ENCODE measurements around the gene HDAC4.

The HDAC4 gene

GRCh38 chr2:239368321-239368720, 32.5 kb downstream of the HDAC4 start:
- Histone ChIP-seq H3K9me3 (ENCODE audit: control insufficient read depth, insufficient read depth, low read length) (no peaks in the 10 kb centered on the region), H3K4me3 (ENCODE audit: low read depth, low read length) (no peak overlapping the region), H3K4me1 (ENCODE audit: control insufficient read depth, insufficient read depth, low read length) (no peaks in the 10 kb centered on the region), H3K36me3 (ENCODE audit: control insufficient read depth, insufficient read depth, low read length) (peaks cover 4% of the 10 kb centered on the region), H3K27me3 (ENCODE audit: control insufficient read depth, insufficient read depth, low read length) (no peaks in the 10 kb centered on the region), H3K9ac (ENCODE audit: low read depth, low read length) (no peak overlapping the region)

DNA sequence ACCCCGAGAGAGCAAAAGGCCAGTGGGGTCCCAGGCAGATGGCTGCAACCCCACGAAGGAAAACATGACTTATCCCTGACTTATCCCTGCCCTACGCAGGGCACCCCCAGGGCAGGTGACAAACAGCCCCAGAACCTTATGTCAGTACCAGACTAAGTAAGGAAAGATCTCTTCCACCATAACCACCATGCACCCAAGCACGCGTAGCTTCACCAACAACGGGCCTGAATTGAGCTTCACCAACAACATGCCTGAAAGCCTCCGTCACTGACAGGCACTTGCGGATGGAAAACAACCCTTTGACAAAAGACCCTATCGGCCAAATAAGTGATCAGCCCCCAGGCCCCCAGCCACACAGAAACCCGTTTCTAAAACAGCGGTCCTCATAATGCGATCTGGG, 34.1 kb downstream of the HDAC4 start:
- Histone ChIP-seq H3K27me3 (ENCODE audit: control insufficient read depth, insufficient read depth, low read length) (no peaks in the 10 kb centered on the region), H3K9me3 (ENCODE audit: control insufficient read depth, insufficient read depth, low read length) (no peaks in the 10 kb centered on the region), H3K9ac (ENCODE audit: low read depth, low read length) (no peak overlapping the region), H3K36me3 (ENCODE audit: control insufficient read depth, insufficient read depth, low read length) (peaks cover 4% of the 10 kb centered on the region), H3K4me1 (ENCODE audit: control insufficient read depth, insufficient read depth, low read length) (no peaks in the 10 kb centered on the region), H3K4me3 (ENCODE audit: low read depth, low read length) (no peak overlapping the region)

DNA sequence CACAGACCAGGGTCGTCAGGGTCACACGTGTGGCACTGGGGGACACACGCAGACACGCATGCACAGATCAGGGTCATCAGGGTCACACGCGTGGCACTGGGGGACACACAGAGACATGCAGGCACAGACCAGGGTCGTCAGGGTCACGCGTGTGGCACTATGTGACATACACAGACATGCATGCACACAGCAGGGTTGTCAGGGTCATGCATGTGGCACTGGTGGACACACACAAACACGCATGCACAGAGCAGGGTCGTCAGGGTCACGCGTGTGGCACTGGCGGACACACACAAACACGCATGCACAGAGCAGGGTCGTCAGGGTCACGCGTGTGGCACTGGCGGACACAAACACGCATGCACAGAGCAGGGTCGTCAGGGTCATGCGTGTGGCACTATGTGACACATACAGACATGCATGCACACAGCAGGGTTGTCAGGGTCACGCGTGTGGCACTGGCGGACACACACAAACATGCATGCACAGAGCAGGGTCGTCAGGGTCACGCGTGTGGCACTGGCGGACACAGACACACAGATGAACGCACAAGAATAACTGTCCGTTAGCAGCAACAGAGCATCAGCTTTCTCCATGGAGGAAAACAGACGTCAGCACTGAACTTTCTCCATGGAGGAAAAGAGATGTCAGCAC, 34.9 kb downstream of the HDAC4 start:
- peaks cover 3% of the 10 kb centered on the region for H3K36me3 ChIP-seq (ENCODE audit: control insufficient read depth, insufficient read depth, low read length)
- H3K4me1 ChIP-seq (ENCODE audit: control insufficient read depth, insufficient read depth, low read length), result no peaks in the 10 kb centered on the region
- no peaks in the 10 kb centered on the region for H3K9me3 ChIP-seq (ENCODE audit: control insufficient read depth, insufficient read depth, low read length)
- H3K9ac ChIP-seq (ENCODE audit: low read depth, low read length), result no peak overlapping the region
- no peaks in the 10 kb centered on the region for H3K27me3 ChIP-seq (ENCODE audit: control insufficient read depth, insufficient read depth, low read length)
- H3K4me3 ChIP-seq (ENCODE audit: low read depth, low read length), result no peak overlapping the region

- Histone ChIP-seq H3K9me3 (ENCODE audit: control insufficient read depth, insufficient read depth, low read length) (no peaks in the 10 kb centered on the region), H3K27me3 (ENCODE audit: control insufficient read depth, insufficient read depth, low read length) (no peaks in the 10 kb centered on the region), H3K9ac (ENCODE audit: low read depth, low read length) (no peak overlapping the region), H3K4me3 (ENCODE audit: low read depth, low read length) (no peak overlapping the region), H3K4me1 (ENCODE audit: control insufficient read depth, insufficient read depth, low read length) (no peaks in the 10 kb centered on the region), H3K36me3 (ENCODE audit: control insufficient read depth, insufficient read depth, low read length) (no peaks in the 10 kb centered on the region)
Observed at GRCh38 chr2:239365071-239365781, 35.6 kb downstream of the HDAC4 start.

DNA sequence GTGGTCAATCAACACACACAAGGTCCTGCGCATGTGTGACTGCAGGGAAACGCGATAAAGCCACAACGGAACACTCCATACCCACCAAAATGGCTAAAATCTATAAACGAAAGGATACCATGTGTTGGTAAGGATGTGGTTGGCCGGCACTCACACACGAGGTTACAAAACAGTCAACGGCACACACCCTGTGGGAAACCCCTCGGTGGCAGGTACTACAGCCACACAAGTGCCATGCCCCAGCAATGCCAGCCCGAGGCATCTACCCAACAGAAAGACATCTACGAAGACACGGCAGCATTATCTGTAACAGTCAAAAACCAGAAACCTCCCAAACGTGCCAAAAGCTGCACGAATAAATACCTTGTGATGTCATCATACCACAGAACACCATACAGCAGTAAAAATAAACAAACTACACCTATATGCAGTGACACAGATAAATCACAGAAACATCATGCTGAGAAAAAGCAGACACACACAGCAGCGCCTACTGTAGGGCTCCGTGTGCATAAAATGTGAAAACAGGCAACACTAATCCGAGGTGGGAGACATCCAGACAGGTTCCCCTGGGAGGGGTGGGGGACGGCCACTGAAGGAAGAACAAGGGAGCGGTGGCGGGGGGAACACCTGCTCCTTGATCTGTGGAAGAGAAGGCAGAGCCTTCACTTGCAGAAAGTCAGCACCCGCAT, 36.7 kb downstream of the HDAC4 start:
- Histone ChIP-seq H3K9ac (ENCODE audit: low read depth, low read length) (no peak overlapping the region), H3K27me3 (ENCODE audit: control insufficient read depth, insufficient read depth, low read length) (no peaks in the 10 kb centered on the region), H3K9me3 (ENCODE audit: control insufficient read depth, insufficient read depth, low read length) (no peaks in the 10 kb centered on the region), H3K36me3 (ENCODE audit: control insufficient read depth, insufficient read depth, low read length) (no peaks in the 10 kb centered on the region), H3K4me3 (ENCODE audit: low read depth, low read length) (no peak overlapping the region), H3K4me1 (ENCODE audit: control insufficient read depth, insufficient read depth, low read length) (no peaks in the 10 kb centered on the region)

- Histone ChIP-seq H3K9me3 (ENCODE audit: control insufficient read depth, insufficient read depth, low read length) (no peaks in the 10 kb centered on the region), H3K27me3 (ENCODE audit: control insufficient read depth, insufficient read depth, low read length) (no peaks in the 10 kb centered on the region), H3K4me1 (ENCODE audit: control insufficient read depth, insufficient read depth, low read length) (no peaks in the 10 kb centered on the region), H3K4me3 (ENCODE audit: low read depth, low read length) (no peak overlapping the region), H3K36me3 (ENCODE audit: control insufficient read depth, insufficient read depth, low read length) (no peaks in the 10 kb centered on the region), H3K9ac (ENCODE audit: low read depth, low read length) (no peak overlapping the region)
Observed at GRCh38 chr2:239362507-239362906, 38.3 kb downstream of the HDAC4 start.

- H3K4me3 ChIP-seq (ENCODE audit: low read depth, low read length), result no peak overlapping the region
- H3K4me1 ChIP-seq (ENCODE audit: control insufficient read depth, insufficient read depth, low read length), result no peaks in the 10 kb centered on the region
- no peak overlapping the region for H3K9ac ChIP-seq (ENCODE audit: low read depth, low read length)
- H3K36me3 ChIP-seq (ENCODE audit: control insufficient read depth, insufficient read depth, low read length), result no peaks in the 10 kb centered on the region
- no peaks in the 10 kb centered on the region for H3K9me3 ChIP-seq (ENCODE audit: control insufficient read depth, insufficient read depth, low read length)
- H3K27me3 ChIP-seq (ENCODE audit: control insufficient read depth, insufficient read depth, low read length), result no peaks in the 10 kb centered on the region
Observed at GRCh38 chr2:239361311-239361642, 39.5 kb downstream of the HDAC4 start.

GRCh38 chr2:239360421-239361310, 40.2 kb downstream of the HDAC4 start:
- no peaks in the 10 kb centered on the region for H3K4me1 ChIP-seq (ENCODE audit: control insufficient read depth, insufficient read depth, low read length)
- H3K9ac ChIP-seq (ENCODE audit: low read depth, low read length), result no peak overlapping the region
- H3K9me3 ChIP-seq (ENCODE audit: control insufficient read depth, insufficient read depth, low read length), result no peaks in the 10 kb centered on the region
- no peaks in the 10 kb centered on the region for H3K27me3 ChIP-seq (ENCODE audit: control insufficient read depth, insufficient read depth, low read length)
- no peaks in the 10 kb centered on the region for H3K36me3 ChIP-seq (ENCODE audit: control insufficient read depth, insufficient read depth, low read length)
- H3K4me3 ChIP-seq (ENCODE audit: low read depth, low read length), result no peak overlapping the region

GRCh38 chr2:239360008-239360407, 40.8 kb downstream of the HDAC4 start:
- no peak overlapping the region for H3K9ac ChIP-seq (ENCODE audit: low read depth, low read length)
- no peaks in the 10 kb centered on the region for H3K27me3 ChIP-seq (ENCODE audit: control insufficient read depth, insufficient read depth, low read length)
- no peaks in the 10 kb centered on the region for H3K4me1 ChIP-seq (ENCODE audit: control insufficient read depth, insufficient read depth, low read length)
- H3K4me3 ChIP-seq (ENCODE audit: low read depth, low read length), result no peak overlapping the region
- H3K9me3 ChIP-seq (ENCODE audit: control insufficient read depth, insufficient read depth, low read length), result no peaks in the 10 kb centered on the region
- no peaks in the 10 kb centered on the region for H3K36me3 ChIP-seq (ENCODE audit: control insufficient read depth, insufficient read depth, low read length)

DNA sequence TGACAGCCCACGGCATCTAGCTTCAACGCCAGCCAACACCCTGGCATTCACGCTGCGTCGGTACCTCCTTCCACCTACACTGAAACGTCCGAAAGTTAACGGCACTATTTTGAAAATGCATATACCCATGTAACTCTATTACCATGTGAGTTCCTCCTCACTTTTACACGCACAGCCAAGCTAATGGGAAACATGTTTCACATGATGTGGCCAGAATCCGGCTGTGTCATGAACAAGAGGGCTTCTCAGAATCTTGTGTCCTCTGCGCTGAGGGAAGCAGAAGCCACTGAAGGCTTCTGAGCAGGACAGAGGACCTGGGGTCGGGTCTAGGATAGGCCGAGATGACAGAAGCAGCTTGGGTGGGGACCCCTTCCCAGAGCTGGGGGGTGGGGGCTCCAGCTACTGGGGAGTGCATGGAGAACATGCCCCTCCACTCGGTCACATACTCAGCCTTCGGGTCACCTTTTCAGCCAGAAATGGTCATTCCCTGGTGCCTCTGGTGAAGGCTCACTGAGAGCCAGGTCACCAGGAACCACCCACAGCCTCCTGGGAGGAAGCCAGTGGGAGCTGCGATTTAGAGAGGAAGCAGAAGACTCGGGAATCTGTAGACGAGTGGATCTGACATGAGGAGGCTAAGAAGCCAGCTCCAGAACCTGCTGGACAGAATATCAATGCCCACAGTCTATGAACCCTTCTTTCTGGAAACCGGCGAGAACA, 41.5 kb downstream of the HDAC4 start:
- Histone ChIP-seq H3K4me1 (ENCODE audit: control insufficient read depth, insufficient read depth, low read length) (no peaks in the 10 kb centered on the region), H3K36me3 (ENCODE audit: control insufficient read depth, insufficient read depth, low read length) (no peaks in the 10 kb centered on the region), H3K9ac (ENCODE audit: low read depth, low read length) (no peak overlapping the region), H3K9me3 (ENCODE audit: control insufficient read depth, insufficient read depth, low read length) (no peaks in the 10 kb centered on the region), H3K4me3 (ENCODE audit: low read depth, low read length) (no peak overlapping the region), H3K27me3 (ENCODE audit: control insufficient read depth, insufficient read depth, low read length) (no peaks in the 10 kb centered on the region)

All from iPS-15b (cell line).